Measurements from ENCODE around the gene PKD1. TPM values are rescaled to one million over a fixed set of nuclear protein-coding genes. Genes with fewer than 3 reads are reported as not detected.

Gene PKD1
- total and polyA plus RNA-seq, 2 experiments from 2014 or later = 35.9 to 60.6 TPM

GRCh38 chr16:2077016-2077415 lies 58.7 kb downstream of the PKD1 start:
- WGBS (ENCODE audit: low lambda C conversion rate, missing lambda C conversion rate) = 95% methylated on average over 17 of the region's 17 CpGs
- Histone ChIP-seq H3K27ac (no peak overlapping the region), H3K4me3 (no peak overlapping the region), H3K9me3 (ENCODE audit: low read depth) (no peaks in the 10 kb centered on the region), H3K9me2 (replicated peaks; ENCODE audit: insufficient read depth) (no peaks in the 10 kb centered on the region), H3K4me2 (no peak overlapping the region), H3K79me2 (no peaks in the 10 kb centered on the region), H2AFZ (no peak overlapping the region), H3K4me1 (ENCODE audit: insufficient read depth) (no peaks in the 10 kb centered on the region), H4K20me1 (ENCODE audit: insufficient read depth, poor library complexity, severe bottlenecking) (no peaks in the 10 kb centered on the region), H3K27me3 (no peaks in the 10 kb centered on the region), H3K36me3 (replicated peaks; ENCODE audit: insufficient read depth, low read depth) (no peaks in the 10 kb centered on the region)
- no peak for TF ChIP-seq EZH2phosphoT487 (IDR thresholded peaks at IDR 0.05; ENCODE audit: low read depth, severe bottlenecking, unreplicated experiment)
- TF ChIP-seq, protein P1, sequence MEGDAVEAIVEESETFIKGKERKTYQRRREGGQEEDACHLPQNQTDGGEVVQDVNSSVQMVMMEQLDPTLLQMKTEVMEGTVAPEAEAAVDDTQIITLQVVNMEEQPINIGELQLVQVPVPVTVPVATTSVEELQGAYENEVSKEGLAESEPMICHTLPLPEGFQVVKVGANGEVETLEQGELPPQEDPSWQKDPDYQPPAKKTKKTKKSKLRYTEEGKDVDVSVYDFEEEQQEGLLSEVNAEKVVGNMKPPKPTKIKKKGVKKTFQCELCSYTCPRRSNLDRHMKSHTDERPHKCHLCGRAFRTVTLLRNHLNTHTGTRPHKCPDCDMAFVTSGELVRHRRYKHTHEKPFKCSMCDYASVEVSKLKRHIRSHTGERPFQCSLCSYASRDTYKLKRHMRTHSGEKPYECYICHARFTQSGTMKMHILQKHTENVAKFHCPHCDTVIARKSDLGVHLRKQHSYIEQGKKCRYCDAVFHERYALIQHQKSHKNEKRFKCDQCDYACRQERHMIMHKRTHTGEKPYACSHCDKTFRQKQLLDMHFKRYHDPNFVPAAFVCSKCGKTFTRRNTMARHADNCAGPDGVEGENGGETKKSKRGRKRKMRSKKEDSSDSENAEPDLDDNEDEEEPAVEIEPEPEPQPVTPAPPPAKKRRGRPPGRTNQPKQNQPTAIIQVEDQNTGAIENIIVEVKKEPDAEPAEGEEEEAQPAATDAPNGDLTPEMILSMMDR (IDR thresholded peaks at IDR 0.05; ENCODE audit: poor library complexity) = no peak
- TF ChIP-seq EZH2 (IDR thresholded peaks at IDR 0.05; ENCODE audit: borderline replicate concordance) = no peak
- DNase-seq (ENCODE audit: low spot score) = no peak

- Histone ChIP-seq H3K4me1 (ENCODE audit: insufficient read depth) (no peaks in the 10 kb centered on the region), H3K4me3 (no peak overlapping the region), H3K36me3 (replicated peaks; ENCODE audit: insufficient read depth, low read depth) (no peaks in the 10 kb centered on the region), H3K27me3 (no peaks in the 10 kb centered on the region), H3K27ac (no peak overlapping the region), H4K20me1 (ENCODE audit: insufficient read depth, poor library complexity, severe bottlenecking) (no peaks in the 10 kb centered on the region), H3K79me2 (no peaks in the 10 kb centered on the region), H3K9me2 (replicated peaks; ENCODE audit: insufficient read depth) (no peaks in the 10 kb centered on the region), H3K9me3 (ENCODE audit: low read depth) (no peaks in the 10 kb centered on the region), H2AFZ (no peak overlapping the region), H3K4me2 (no peak overlapping the region)
- WGBS (ENCODE audit: low lambda C conversion rate, missing lambda C conversion rate) = 94% methylated on average over 26 of the region's 28 CpGs
- TF ChIP-seq, protein P1 (IDR thresholded peaks at IDR 0.05; ENCODE audit: poor library complexity) = no peak
- TF ChIP-seq EZH2phosphoT487 (IDR thresholded peaks at IDR 0.05; ENCODE audit: low read depth, severe bottlenecking, unreplicated experiment) = no peak
- DNase-seq (ENCODE audit: low spot score) = no peak
These were observed 59.4 kb downstream of the PKD1 start for GRCh38 chr16:2076072-2076865.

GRCh38 chr16:2075631-2076030 lies 60.1 kb downstream of the PKD1 start:
- WGBS (ENCODE audit: low lambda C conversion rate, missing lambda C conversion rate) = 96% methylated on average over 24 of the region's 24 CpGs
- H3K4me1 ChIP-seq (ENCODE audit: insufficient read depth) = no peaks in the 10 kb centered on the region

More at GRCh38 chr16:2075631-2076030, 60.1 kb downstream of the PKD1 start:
- Histone ChIP-seq H3K79me2 (no peaks in the 10 kb centered on the region), H3K9me3 (ENCODE audit: low read depth) (no peaks in the 10 kb centered on the region), H2AFZ (no peak overlapping the region), H3K9me2 (replicated peaks; ENCODE audit: insufficient read depth) (no peaks in the 10 kb centered on the region), H3K4me2 (no peak overlapping the region), H3K4me3 (no peak overlapping the region), H3K36me3 (replicated peaks; ENCODE audit: insufficient read depth, low read depth) (no peaks in the 10 kb centered on the region), H3K27me3 (no peaks in the 10 kb centered on the region), H4K20me1 (ENCODE audit: insufficient read depth, poor library complexity, severe bottlenecking) (no peaks in the 10 kb centered on the region), H3K27ac (no peak overlapping the region)
- no peak for TF ChIP-seq EZH2 (IDR thresholded peaks at IDR 0.05; ENCODE audit: borderline replicate concordance)
- TF ChIP-seq, protein P1 (IDR thresholded peaks at IDR 0.05; ENCODE audit: poor library complexity) = no peak
- TF ChIP-seq EZH2phosphoT487 (IDR thresholded peaks at IDR 0.05; ENCODE audit: low read depth, severe bottlenecking, unreplicated experiment) = no peak
- no peak for DNase-seq (ENCODE audit: low spot score)
